Measurements from ENCODE around the gene MRPL34. TPM values are rescaled to one million over a fixed set of nuclear protein-coding genes. Genes with fewer than 3 reads are reported as not detected.

The MRPL34 gene
- total RNA-seq, 1 donor from 2014 or later, result 206 TPM

GRCh38 chr19:17281391-17282304 lies 24.0 kb upstream of the MRPL34 start, which contains the start of gene ANKLE1:
TSS of gene ANKLE1 (plus strand) at chr19:17281901. CDS start at chr19:17281921, 20 bp downstream.
- H3K27ac ChIP-seq (replicated peaks), result no peak within 1 kb of the TSS
- intact Hi-C loops (cut with micrococcal nuclease), result loop anchor here (5.0 kb wide), 1 partner anchor 214 kb away; no protein-coding TSS in a partner anchor
- H3K27me3 ChIP-seq (ENCODE audit: low read depth), result peaks cover 31% of the 10 kb centered on the region
- peak within 1 kb of the TSS; percentile 61 for H3K4me3 ChIP-seq
- peaks cover 18% of the 10 kb centered on the region for H3K4me1 ChIP-seq
- H3K36me3 ChIP-seq, result peaks cover 23% of the 10 kb centered on the region
- peak; percentile 27 for DNase-seq
- TF ChIP-seq, protein P1, sequence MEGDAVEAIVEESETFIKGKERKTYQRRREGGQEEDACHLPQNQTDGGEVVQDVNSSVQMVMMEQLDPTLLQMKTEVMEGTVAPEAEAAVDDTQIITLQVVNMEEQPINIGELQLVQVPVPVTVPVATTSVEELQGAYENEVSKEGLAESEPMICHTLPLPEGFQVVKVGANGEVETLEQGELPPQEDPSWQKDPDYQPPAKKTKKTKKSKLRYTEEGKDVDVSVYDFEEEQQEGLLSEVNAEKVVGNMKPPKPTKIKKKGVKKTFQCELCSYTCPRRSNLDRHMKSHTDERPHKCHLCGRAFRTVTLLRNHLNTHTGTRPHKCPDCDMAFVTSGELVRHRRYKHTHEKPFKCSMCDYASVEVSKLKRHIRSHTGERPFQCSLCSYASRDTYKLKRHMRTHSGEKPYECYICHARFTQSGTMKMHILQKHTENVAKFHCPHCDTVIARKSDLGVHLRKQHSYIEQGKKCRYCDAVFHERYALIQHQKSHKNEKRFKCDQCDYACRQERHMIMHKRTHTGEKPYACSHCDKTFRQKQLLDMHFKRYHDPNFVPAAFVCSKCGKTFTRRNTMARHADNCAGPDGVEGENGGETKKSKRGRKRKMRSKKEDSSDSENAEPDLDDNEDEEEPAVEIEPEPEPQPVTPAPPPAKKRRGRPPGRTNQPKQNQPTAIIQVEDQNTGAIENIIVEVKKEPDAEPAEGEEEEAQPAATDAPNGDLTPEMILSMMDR (IDR thresholded peaks at IDR 0.05; ENCODE audit: borderline replicate concordance), result no peak
- H3K9me3 ChIP-seq (replicated peaks), result no peaks in the 10 kb centered on the region

DNA sequence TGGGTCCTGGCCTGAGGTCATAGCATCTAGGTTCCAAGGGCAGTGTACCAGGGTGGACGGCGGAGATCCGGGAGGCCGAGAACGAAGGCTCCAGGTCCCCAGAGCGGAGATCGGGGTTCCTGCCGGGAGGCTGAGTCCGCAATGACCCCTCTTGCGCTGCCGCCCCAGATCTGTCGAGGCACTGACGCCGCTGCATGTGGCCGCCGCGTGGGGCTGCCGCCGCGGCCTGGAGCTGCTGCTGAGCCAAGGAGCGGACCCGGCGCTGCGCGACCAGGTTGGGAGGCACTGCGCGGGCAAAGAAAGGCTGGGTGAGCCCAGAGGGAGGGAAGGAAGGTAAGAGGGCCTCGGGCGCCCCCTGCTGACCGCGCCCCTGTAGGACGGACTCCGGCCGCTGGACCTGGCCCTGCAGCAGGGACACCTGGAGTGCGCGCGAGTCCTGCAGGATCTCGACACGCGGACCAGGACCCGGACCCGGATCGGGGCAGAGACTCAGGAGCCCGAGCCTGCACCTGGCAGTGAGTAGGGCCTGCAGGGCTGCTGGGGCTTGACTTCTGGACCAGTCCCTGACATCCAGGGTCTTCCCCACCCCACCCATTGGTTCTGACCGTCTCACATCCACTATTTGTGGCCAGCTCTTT lies 23.1 kb upstream of the MRPL34 start:
- intact Hi-C loops (cut with micrococcal nuclease), result loop anchor here (5.0 kb wide), 1 partner anchor 215 kb away; no protein-coding TSS in a partner anchor
- Histone ChIP-seq H3K4me1 (peaks cover 18% of the 10 kb centered on the region), H3K36me3 (peaks cover 13% of the 10 kb centered on the region), H3K9me3 (replicated peaks) (no peaks in the 10 kb centered on the region), H3K4me3 (peak overlapping the region; percentile 61), H3K27ac (replicated peaks) (no peak overlapping the region), H3K27me3 (ENCODE audit: low read depth) (peaks cover 31% of the 10 kb centered on the region)
- DNase-seq, result peak; percentile 81
- TF ChIP-seq, protein P1 (IDR thresholded peaks at IDR 0.05; ENCODE audit: borderline replicate concordance), result peak; percentile 95

GRCh38 chr19:17283504-17283996 lies 22.1 kb upstream of the MRPL34 start:
- Histone ChIP-seq H3K27ac (replicated peaks) (no peak overlapping the region), H3K36me3 (peaks cover 4% of the 10 kb centered on the region), H3K4me3 (no peak overlapping the region), H3K4me1 (peaks cover 18% of the 10 kb centered on the region), H3K9me3 (replicated peaks) (no peaks in the 10 kb centered on the region), H3K27me3 (ENCODE audit: low read depth) (peaks cover 31% of the 10 kb centered on the region)
- TF ChIP-seq, protein P1 (IDR thresholded peaks at IDR 0.05; ENCODE audit: borderline replicate concordance), result no peak
- intact Hi-C loops (cut with micrococcal nuclease), result loop anchor here (5.0 kb wide), 1 partner anchor 216 kb away; no protein-coding TSS in a partner anchor
- DNase-seq, result no peak

GRCh38 chr19:17285415-17286135 lies 20.1 kb upstream of the MRPL34 start:
- H3K36me3 ChIP-seq, result no peaks in the 10 kb centered on the region
- DNase-seq, result no peak
- H3K4me1 ChIP-seq, result peaks cover 24% of the 10 kb centered on the region
- intact Hi-C loops (cut with micrococcal nuclease), result no loop called here
- TF ChIP-seq, protein P1 (IDR thresholded peaks at IDR 0.05; ENCODE audit: borderline replicate concordance), result no peak
- no peak overlapping the region for H3K27ac ChIP-seq (replicated peaks)
- H3K27me3 ChIP-seq (ENCODE audit: low read depth), result peaks cover 31% of the 10 kb centered on the region
- H3K4me3 ChIP-seq, result no peak overlapping the region
- no peaks in the 10 kb centered on the region for H3K9me3 ChIP-seq (replicated peaks)

DNA sequence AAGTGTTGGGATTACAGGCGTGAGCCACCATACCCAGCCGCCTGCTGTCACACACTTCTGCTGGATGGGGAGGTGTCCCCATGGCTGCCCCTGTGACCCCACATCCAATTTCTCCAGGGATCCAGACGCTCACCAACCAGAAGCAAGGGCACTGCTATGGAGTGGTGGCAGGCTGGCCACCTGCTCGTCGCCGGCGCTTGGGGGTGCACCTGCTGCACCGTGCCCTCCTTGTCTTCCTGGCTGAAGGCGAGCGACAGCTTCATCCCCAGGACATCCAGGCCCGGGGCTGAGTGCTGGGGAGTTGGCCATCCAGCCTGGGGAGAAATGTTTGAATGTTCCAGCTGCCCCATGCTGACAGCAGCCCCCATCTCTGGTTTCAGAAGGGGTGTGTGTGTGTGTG lies 19.4 kb upstream of the MRPL34 start:
- no peak overlapping the region for H3K27ac ChIP-seq (replicated peaks)
- peaks cover 25% of the 10 kb centered on the region for H3K27me3 ChIP-seq (ENCODE audit: low read depth)
- no peaks in the 10 kb centered on the region for H3K9me3 ChIP-seq (replicated peaks)
- TF ChIP-seq, protein P1 (IDR thresholded peaks at IDR 0.05; ENCODE audit: borderline replicate concordance), result no peak
- H3K4me3 ChIP-seq, result no peak overlapping the region
- peaks cover 22% of the 10 kb centered on the region for H3K4me1 ChIP-seq
- DNase-seq, result no peak
- intact Hi-C loops (cut with micrococcal nuclease), result no loop called here
- no peaks in the 10 kb centered on the region for H3K36me3 ChIP-seq
